ENCODE results near the gene ZBED4.

Gene ZBED4

DNA sequence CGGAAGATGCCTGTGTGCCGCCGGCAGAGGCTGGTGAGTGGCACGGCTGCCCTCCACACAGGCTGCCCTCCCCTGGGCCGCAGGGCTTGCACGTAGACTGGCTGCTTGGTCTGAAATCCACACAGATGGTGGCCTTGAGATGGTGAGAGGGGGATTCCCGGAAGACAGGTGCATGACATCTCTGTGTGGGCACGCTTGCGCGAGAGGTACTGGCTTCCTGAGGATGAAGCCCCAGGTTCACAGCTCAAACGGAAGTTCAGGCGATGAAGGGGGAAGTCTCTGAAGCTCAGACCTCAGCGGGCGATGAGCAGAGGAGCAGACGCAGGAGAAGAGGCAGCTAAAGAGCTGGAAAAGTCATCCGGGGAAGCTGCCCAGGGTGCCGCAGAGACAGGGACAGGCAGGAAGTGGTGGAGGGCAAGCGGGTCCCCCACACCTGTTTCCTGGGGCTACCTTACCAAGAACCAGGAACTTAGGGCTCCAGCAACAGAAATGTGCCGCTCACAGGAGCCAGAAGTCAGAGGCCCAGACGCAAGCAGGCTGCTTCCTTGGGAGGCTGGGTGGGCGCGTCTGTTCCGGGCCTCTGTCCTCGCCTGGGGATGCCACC lies 72.0 kb downstream of the ZBED4 start:
- no peak for FAIRE-seq

GRCh38 chr22:49926916-49927315 lies 73.3 kb downstream of the ZBED4 start:
- no peak for FAIRE-seq

GRCh38 chr22:49927483-49928184 lies 74.0 kb downstream of the ZBED4 start:
- FAIRE-seq, result no peak

- no peak for FAIRE-seq
These were observed 74.5 kb downstream of the ZBED4 start for GRCh38 chr22:49928185-49928495.

GRCh38 chr22:49928555-49929210 lies 75.0 kb downstream of the ZBED4 start:
- no peak for FAIRE-seq

DNA sequence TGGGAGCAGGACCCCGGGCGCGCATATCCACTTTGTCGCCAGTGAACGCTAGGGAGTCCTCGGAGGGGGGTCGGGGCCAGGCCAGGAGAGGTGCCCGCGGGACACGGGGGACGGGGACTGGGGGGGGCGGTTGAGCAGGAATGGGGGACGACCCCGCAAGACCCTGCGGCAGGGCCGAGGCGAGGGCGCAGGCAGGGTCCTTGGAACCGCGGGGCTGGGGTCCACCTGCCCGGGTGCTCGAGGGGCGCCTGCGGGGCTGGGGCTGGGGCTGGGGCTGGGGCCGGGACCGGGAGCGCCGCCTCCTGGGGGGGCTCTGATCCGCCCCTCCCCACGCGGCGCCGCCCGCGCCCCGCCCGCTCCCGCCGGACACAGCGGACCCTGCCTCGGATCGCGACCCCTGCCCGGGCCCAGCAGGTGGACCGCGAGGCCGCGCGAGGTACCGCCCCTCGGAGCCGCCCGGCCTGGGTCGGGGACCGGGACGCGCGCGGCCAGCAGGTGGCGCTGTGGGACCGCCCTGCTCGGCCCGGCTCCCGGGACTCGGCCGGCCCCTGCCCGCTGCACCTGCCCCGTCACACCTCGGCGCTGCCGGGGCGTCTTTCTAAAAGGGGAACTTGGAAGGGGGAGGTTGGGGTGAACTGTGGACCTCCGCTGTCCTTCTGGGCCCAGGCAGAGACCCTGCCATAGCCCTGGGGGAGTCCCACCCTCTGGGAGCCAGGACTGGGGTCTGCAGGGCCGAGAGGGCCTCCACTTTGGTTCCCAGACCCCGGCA lies 75.8 kb downstream of the ZBED4 start:
- FAIRE-seq, result no peak

DNA sequence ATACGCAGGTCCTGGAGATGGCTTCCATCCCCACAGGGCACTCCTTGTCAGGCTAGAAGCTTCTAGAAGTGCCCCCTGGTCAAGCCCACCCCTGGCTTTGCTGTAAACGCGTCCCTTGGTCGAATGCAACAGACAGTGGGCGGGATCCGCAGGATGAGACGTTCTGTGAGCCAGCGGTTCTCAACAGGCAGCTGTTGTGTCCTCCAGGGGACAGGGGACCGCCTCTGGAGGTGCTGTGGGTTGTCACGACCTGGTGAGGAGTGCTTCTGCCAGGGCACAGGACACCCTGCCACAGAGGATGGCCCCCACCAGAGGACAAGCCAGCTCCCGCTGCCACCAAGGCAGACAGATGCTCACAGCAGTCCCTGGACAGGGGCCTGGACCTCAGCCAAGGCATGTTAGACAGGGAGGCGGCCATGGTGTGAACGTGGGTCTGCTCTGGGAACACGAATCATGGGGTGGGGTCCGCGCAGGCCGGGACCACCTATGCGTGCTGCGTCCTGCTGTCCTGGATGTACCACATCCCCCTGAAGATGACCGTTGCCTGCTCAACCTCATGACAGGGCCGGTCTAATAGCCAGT lies 76.4 kb downstream of the ZBED4 start:
- FAIRE-seq, result no peak

DNA sequence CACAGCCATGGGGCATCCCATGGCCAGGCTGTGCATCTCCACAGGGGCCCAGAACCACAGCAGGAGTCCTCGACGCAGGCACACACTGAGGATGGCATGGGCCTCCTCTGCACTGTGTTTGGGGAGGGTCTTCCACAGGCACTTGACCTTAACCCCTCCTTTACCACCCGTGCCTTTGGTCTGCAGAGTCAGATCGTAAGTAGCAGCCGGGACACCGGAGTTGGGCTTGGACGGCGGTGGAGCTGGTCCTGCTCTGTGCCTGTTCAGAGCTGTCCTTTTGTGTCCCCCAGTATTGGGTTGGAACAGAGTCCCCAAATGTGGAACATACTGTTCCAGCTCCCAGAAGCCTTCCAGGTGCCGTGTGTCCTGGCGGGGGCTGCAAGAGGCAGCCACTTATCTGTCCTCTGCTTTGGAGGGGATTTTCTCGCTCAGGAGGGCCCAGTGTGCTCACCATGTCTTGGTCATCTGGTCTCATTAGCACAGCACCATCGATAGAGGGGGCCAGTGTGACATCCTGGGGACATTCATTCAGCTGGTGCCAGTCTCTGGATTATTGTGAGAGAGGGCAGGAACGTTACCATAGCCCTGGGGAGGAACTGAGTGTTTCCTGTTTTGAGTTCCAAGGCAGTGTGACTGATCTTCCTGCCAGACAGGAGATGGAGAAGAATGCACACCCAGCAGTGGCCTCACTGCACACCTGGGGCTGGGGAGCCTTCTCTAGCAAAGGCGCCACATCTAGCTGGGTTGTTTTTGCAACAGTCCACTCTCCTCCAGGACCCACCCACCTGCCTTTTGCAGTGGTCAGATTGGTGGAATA lies 77.2 kb downstream of the ZBED4 start:
- FAIRE-seq, result no peak

- FAIRE-seq, result no peak
These were observed 79.9 kb downstream of the ZBED4 start for GRCh38 chr22:49933236-49934159.

DNA sequence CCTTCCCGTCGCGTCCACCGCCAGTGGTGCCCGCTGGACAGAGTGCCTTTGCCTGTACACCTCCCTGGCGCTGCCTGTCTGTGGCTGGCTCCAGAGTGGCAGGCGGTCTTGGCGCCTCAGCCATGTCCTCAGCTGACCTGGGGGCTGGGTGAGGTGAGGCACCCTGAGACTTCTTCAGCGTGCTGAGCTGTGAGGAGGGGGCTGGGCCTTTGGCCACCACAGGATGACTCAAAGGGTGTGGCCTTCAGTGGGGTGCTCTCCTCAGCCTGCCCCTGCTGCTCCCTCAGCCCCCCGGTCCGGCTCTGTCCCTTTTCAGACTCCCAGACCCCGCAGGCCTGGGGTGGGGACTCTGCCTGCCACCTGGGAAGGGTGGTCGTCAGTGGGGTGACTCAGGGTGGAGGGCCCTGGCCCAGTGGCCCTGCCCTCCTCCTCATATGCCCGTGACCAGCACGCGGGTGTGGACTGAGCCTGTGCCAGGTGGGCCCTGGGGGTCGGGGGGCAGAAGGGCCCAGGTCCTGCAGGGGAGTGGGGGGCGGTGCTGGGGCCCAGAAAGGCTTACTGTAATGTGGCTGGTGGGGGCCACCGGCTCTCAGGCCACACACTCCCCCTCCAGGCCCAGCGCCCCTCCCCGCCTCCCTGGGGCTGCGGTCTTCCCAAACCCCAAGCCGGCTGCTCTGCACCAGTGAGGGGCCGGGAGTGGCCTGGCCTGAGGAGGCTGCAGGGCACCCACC lies 80.7 kb downstream of the ZBED4 start:
- no peak for FAIRE-seq

- no peak for FAIRE-seq
These were observed 81.4 kb downstream of the ZBED4 start for GRCh38 chr22:49934891-49935557.

DNA sequence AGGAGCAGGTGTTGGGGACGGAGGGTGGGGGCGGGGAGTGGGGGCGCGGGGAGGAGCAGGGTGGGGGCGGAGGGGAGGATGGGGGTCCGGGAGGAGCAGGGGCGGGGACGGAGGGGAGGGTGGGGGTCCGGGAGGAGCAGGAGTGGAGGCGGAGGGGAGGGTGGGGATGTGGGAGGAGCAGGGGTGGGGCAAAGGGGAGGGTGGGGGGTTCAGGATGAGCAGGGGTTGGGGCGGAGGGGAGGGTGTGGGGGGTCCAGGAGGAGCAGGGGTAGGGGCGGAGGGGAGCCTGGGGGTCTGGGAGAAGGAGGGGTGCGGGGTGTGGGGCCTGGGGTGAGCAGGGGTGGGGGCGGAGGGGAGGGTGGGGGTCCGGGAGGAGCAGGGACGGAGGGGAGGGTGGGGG lies 81.9 kb downstream of the ZBED4 start:
- FAIRE-seq, result no peak

DNA sequence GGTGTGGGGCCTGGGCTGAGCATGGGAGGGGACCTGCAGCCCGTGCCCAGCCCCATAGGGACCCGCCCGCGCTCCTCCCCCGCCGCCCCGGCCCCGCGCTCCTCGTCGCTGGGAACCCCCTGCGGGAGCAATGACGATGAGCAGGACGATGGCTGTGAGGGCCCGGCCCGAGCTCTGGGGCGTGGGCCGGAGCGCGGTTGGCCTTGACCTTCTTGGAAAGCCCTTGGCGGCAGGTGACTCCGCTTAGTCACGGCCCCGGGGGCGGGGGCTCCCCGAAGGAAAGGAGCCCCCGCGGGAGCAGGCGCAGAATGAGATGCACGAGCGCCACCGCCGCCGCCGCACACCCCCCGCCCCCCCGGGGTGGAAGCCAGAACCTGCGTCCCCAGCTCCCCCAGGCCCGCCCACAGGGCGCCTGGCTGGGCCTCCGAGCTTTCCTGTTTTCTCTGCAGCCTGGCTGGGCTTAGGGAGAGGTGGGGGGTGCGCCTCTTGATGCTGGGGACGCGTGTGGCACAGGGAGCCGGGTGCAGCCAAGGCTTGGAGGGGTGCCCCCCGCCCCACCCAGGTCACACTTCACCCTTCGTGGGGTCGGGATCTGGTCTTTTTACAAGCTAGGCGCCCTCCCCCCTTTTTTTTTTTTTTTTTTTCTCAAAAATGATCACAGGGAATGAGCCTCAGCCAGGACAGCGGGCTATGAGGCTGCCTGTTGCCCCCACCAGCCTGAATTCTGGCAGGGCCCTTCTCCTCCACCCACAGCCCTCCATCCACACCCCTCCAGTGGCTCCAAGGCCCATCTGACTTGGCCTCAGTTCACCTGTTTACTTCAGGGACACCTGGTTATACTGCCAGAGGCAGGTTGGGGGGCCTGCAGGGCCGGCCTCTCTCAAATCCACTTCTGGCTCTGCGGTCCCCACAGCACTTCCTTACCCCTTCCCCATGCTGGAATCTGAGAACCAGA lies 82.7 kb downstream of the ZBED4 start:
- FAIRE-seq, result no peak

DNA sequence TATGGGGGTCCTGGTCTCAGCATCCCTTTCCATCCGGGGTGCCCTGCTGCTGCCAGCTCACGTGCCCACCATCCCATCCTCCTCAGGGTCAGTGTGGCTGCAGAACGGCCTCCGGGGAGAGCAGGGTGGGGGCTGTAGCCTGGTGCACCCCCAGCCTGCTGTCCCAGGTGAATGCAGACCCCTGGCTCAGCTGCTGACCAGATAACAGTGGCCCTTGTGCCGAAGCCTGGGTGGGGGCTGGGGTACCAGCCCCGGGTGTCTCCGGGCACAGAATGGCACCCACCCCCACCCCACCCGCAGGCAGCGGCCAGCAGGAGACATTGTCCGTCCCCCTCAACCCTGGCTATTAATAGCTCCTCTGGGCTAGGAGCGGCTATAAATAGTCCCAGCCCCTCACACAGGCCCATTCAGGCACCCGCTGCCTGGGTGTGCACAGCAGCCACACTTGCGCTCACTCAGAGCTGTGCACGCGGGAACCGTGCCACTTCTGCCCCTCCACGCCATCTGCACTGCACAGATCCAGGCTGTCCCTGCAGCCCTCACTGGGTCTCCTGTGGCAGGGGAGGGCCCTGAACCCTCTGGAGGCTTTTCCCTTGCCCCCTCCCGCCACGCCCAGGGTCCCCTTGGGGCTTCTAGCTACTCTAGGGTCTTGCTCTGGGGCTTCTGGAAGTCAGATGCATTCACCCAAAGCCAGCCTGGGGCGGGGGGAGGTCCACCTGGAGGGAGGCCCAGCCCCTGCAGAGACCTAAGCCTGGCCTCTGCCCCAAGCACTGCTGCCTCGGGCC lies 83.5 kb downstream of the ZBED4 start:
- FAIRE-seq, result no peak

DNA sequence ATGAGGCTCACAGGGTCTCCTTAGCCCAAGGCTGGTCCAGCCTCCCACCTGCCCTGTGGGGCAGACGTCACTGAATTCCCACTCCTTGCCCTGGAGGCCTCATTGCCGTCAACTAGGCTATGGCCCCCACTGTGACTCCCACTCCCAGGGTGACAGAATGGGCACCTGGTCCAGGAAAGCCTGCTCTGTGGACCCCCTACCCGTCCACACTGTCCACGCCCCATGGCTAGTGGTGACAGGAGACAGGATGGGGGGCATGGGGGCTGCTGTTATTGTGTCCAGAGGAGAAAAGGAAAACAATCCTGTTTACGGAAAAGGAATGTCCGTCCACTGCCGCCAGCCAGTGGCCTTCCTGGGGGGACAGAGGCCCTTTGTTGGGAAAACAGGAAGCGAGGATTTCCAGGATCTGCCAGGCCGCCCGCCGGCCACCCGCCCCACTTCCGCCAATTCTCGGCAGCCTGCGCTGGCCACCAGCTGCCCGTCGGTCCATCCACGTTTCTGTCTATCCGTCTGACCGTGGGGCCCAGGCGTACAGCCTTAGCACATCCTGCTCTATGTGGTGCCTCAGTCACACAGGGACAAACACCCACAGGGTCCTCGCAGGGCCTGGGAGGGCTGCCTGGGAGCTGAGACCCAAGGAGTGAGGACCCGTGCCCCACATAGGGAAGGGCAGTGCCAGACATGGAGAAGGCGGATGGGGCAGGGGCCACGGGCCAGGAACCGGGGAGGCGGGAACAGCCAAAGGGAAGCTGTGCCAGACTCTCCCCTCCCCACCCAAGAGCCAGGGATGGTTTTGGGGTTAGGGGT lies 84.3 kb downstream of the ZBED4 start:
- no peak for FAIRE-seq

DNA sequence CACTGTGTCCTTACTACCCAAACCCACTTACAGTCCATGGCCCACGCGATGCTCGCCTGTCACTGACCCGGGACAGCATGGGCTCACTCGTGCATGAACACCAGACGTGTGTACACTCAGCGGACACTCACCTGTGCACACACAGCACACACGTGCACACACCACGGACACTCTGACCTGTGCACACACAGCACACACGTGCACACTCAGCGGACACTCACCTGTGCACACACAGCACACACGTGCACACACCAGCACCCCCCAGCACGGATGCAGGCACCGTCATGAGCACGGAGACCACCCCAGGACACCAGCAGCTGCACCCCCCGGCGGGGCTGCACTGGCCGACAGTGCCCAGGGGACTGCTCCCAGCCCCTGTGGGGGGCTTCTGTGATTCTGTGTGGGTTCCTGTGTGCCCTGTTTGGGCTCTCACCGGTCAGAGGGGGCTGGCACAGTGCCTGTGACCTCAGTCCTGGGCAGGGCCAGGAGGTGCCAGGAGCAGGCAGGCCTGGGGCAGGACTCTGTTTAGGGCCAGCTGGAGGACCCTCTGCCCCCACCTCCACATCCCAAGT lies 85.0 kb downstream of the ZBED4 start:
- no peak for FAIRE-seq

Measured in A204.1 (cell line).